H1 (cell line): ENCODE measurements around the gene CGN. TPM values are rescaled to one million over a fixed set of nuclear protein-coding genes. Genes with fewer than 3 reads are reported as not detected.

Experiments used
- CTCF ChIA-PET: fragments of 300-600 bp; sonication (Branson Sonifier 250); formaldehyde crosslinking; loops from one replicate; lab custom pipeline; 2021; ENCODE audit not compliant: partially characterized antibody; lab: Charles Lee
- POLR2A ChIA-PET: fragments of 300-600 bp; sonication (Branson Sonifier 250); formaldehyde crosslinking; loops from one replicate; lab custom pipeline; 2021; ENCODE audit warnings: inconsistent platforms; ENCODE audit not compliant: partially characterized antibody; lab: Charles Lee
- DNase-seq, 2 experiments: peaks; one replicate each; pipeline versions ENCODE4 v3.0.0 to v3.0.0-alpha.2; 2010 to 2022; ENCODE audit warnings: low spot score in 2 of 2, low read depth in 1 of 2, mixed read lengths in 1 of 2
- FAIRE-seq: peaks from 2 replicates; lab custom pipeline; 2011; peaks lifted over from hg19 to GRCh38; lab: Jason Lieb, UNC
- H2AFZ ChIP-seq: 2 replicates; pipeline ENCODE4 v1.8.1; 2012; ENCODE audit warnings: low read length, inconsistent platforms
- H2AK5ac ChIP-seq: 2 replicates; pipeline ENCODE4 v1.6.1; 2013; ENCODE audit warnings: low read depth, low read length
- H2BK120ac ChIP-seq: replicated peaks from 2 replicates; pipeline ENCODE3; 2013; ENCODE audit warnings: low read depth, low read length, inconsistent platforms
- H2BK12ac ChIP-seq: 2 replicates; pipeline ENCODE4 v1.6.1; 2013; ENCODE audit warnings: low read depth, low read length
- H2BK15ac ChIP-seq: 2 replicates; pipeline ENCODE4 v1.6.1; 2013; ENCODE audit warnings: low read length
- H2BK20ac ChIP-seq: 2 replicates; pipeline ENCODE4 v1.6.1; 2013; ENCODE audit warnings: low read length
- H2BK5ac ChIP-seq: 2 replicates; pipeline ENCODE4 v1.6.1; 2013; ENCODE audit warnings: low read depth, low read length
- H3K14ac ChIP-seq: 2 replicates; pipeline ENCODE4 v1.6.1; 2013; ENCODE audit warnings: inconsistent platforms; ENCODE audit not compliant: insufficient read length
- H3K18ac ChIP-seq: 2 replicates; pipeline ENCODE4 v1.6.1; 2013; ENCODE audit warnings: low read length; ENCODE audit errors: extremely low read depth
- H3K23ac ChIP-seq: 2 replicates; pipeline ENCODE4 v1.6.1; 2013; ENCODE audit warnings: inconsistent platforms; ENCODE audit not compliant: insufficient read length
- H3K23me2 ChIP-seq: 2 replicates; pipeline ENCODE4 v1.6.1; 2013; ENCODE audit warnings: low read depth, low read length
- H3K27ac ChIP-seq: 2 replicates; pipeline ENCODE4 v1.6.1; 2011; ENCODE audit warnings: low read depth, low read length, inconsistent platforms
- H3K27me3 ChIP-seq, 4 experiments: replicated peaks in 1 of 4; 1 replicate in 1 of 4; 2 replicates in 3 of 4; pipeline versions ENCODE4 v1.6.1 to v1.8.1; 2011 to 2013; ENCODE audit warnings: low read length in 3 of 4, mild to moderate bottlenecking in 3 of 4, inconsistent platforms in 2 of 4, mixed read lengths in 2 of 4, moderate library complexity in 1 of 4; ENCODE audit not compliant: control insufficient read depth in 3 of 4, insufficient read depth in 3 of 4; ENCODE audit errors: extremely low read depth in 1 of 4
- H3K36me3 ChIP-seq, 4 experiments: 2 replicates each; pipeline versions ENCODE4 v1.6.1 to v1.8.1; 2011 to 2013; ENCODE audit warnings: mild to moderate bottlenecking in 4 of 4, low read length in 3 of 4, moderate library complexity in 2 of 4, control low read depth in 1 of 4, inconsistent platforms in 1 of 4; ENCODE audit not compliant: insufficient read depth in 4 of 4, control insufficient read depth in 2 of 4
- H3K4ac ChIP-seq: replicated peaks from 2 replicates; pipeline ENCODE3; 2013; ENCODE audit warnings: low read length, low read depth, mixed read lengths, inconsistent platforms; ENCODE audit not compliant: insufficient read length
- H3K4me1 ChIP-seq, 4 experiments: replicated peaks in 1 of 4; 1 replicate in 1 of 4; 2 replicates in 3 of 4; pipeline versions ENCODE4 v1.6.1 to v1.8.1; 2011 to 2013; ENCODE audit warnings: low read length in 3 of 4, inconsistent platforms in 2 of 4, mixed read lengths in 1 of 4; ENCODE audit not compliant: insufficient read depth in 4 of 4, control insufficient read depth in 3 of 4
- H3K4me2 ChIP-seq, 2 experiments: 2 replicates each; pipeline versions ENCODE4 v1.6.1 to v1.8.1; 2011 to 2013; ENCODE audit warnings: low read depth in 2 of 2, low read length in 2 of 2, control low read depth in 1 of 2, inconsistent platforms in 1 of 2, mild to moderate bottlenecking in 1 of 2; ENCODE audit not compliant: insufficient read depth in 1 of 2
- H3K4me3 ChIP-seq, 4 experiments: fragments of 200-600, 300-600 bp in 1 of 4; sonication (generic), shearing (Covaris generic), sonication (Bioruptor Twin) in 1 of 4; 2 replicates each; pipeline versions ENCODE4 v1.5.1 to v1.8.1; 2011 to 2016; ENCODE audit warnings: low read length in 4 of 4, low read depth in 3 of 4, control low read depth in 2 of 4, inconsistent platforms in 2 of 4, mild to moderate bottlenecking in 2 of 4, mixed read lengths in 1 of 4, moderate library complexity in 1 of 4; ENCODE audit not compliant: insufficient read depth in 2 of 4; ENCODE audit errors: extremely low read depth in 1 of 4
- H3K56ac ChIP-seq: replicated peaks from 2 replicates; pipeline ENCODE3; 2013; ENCODE audit warnings: low read depth, mild to moderate bottlenecking, mixed read lengths, low read length, inconsistent platforms; ENCODE audit not compliant: insufficient read length
- H3K79me1 ChIP-seq: 2 replicates; pipeline ENCODE4 v1.6.1; 2013; ENCODE audit warnings: low read depth, low read length, control low read depth
- H3K79me2 ChIP-seq, 2 experiments: 2 replicates each; pipeline versions ENCODE4 v1.6.1 to v1.8.1; 2012 to 2013; ENCODE audit warnings: low read length in 2 of 2, mild to moderate bottlenecking in 2 of 2, inconsistent platforms in 1 of 2; ENCODE audit not compliant: insufficient read depth in 2 of 2, control insufficient read depth in 1 of 2
- H3K9ac ChIP-seq, 4 experiments: replicated peaks in 1 of 4; 1 replicate in 1 of 4; 2 replicates in 3 of 4; pipeline versions ENCODE4 v1.6.1 to v1.8.1; 2011 to 2013; ENCODE audit warnings: low read depth in 3 of 4, low read length in 3 of 4, control low read depth in 2 of 4, mild to moderate bottlenecking in 2 of 4, moderate library complexity in 2 of 4, inconsistent platforms in 1 of 4; ENCODE audit errors: extremely low read depth in 1 of 4
- H3K9me3 ChIP-seq, 2 experiments: 2 replicates each; pipeline versions ENCODE4 v1.6.1 to v1.8.1; 2012 to 2013; ENCODE audit warnings: mild to moderate bottlenecking in 2 of 2, moderate library complexity in 2 of 2, control low read depth in 1 of 2, inconsistent platforms in 1 of 2, low read depth in 1 of 2, low read length in 1 of 2, mixed read lengths in 1 of 2; ENCODE audit not compliant: insufficient read depth in 2 of 2
- H4K20me1 ChIP-seq, 2 experiments: replicated peaks in 1 of 2; 2 replicates each; pipeline versions ENCODE3 to v1.8.1; 2011 to 2013; ENCODE audit warnings: inconsistent platforms in 2 of 2, low read length in 2 of 2, mild to moderate bottlenecking in 1 of 2; ENCODE audit not compliant: insufficient read depth in 2 of 2, control insufficient read depth in 1 of 2
- H4K5ac ChIP-seq: 2 replicates; pipeline ENCODE4 v1.6.1; 2013; ENCODE audit warnings: low read length, low read depth, mixed read lengths, inconsistent platforms; ENCODE audit not compliant: insufficient read length
- H4K8ac ChIP-seq: 2 replicates; pipeline ENCODE4 v1.8.0; 2013; ENCODE audit warnings: mild to moderate bottlenecking, moderate library complexity, low read length, inconsistent platforms; ENCODE audit not compliant: insufficient read depth; ENCODE audit errors: extremely low read depth
- H4K91ac ChIP-seq: replicated peaks from 2 replicates; pipeline ENCODE3; 2013; ENCODE audit warnings: low read length, mixed read lengths, inconsistent platforms; ENCODE audit not compliant: insufficient read length
- CBX5 ChIP-seq: fragments of 300-800, 300-1000 bp; sonication (generic); IDR thresholded peaks from 2 replicates; pipeline ENCODE4 v1.7.1; 2016; ENCODE audit warnings: antibody characterized with exemption, low read length, low read depth
- CEBPB ChIP-seq: IDR thresholded peaks from 2 replicates; pipeline ENCODE4 v1.6.1; 2012; ENCODE audit warnings: low read depth, low read length
- CTBP2 ChIP-seq: IDR thresholded peaks from 2 replicates; pipeline ENCODE4 v1.7.0; 2011; ENCODE audit warnings: borderline replicate concordance, mild to moderate bottlenecking, moderate library complexity, mixed read lengths, low read length; ENCODE audit not compliant: insufficient read depth, insufficient read length
- HDAC2 ChIP-seq, 2 experiments: fragments of 300-600 bp in 1 of 2; sonication (generic) in 1 of 2; IDR thresholded peaks; 2 replicates each; pipeline ENCODE4 v1.6.1; 2011 to 2012; ENCODE audit warnings: low read depth in 2 of 2, low read length in 2 of 2, mild to moderate bottlenecking in 2 of 2, moderate library complexity in 2 of 2, borderline replicate concordance in 1 of 2, inconsistent platforms in 1 of 2
- HDAC6 ChIP-seq: IDR thresholded peaks from one replicate; pipeline ENCODE4 v1.7.1; 2012; ENCODE audit warnings: low read depth, mild to moderate bottlenecking, inconsistent platforms, low read length, moderate library complexity
- POLR2A ChIP-seq, 2 experiments: IDR thresholded peaks; 1 replicate in 1 of 2; 2 replicates in 1 of 2; pipeline ENCODE4 v1.6.1; 2011; ENCODE audit warnings: low read depth in 2 of 2, low read length in 2 of 2, mild to moderate bottlenecking in 2 of 2; ENCODE audit errors: control extremely low read depth in 1 of 2
- POLR2AphosphoS5 ChIP-seq: IDR thresholded peaks from 2 replicates; pipeline ENCODE4 v1.6.1; 2011; ENCODE audit warnings: low read depth, low read length
- SIN3A ChIP-seq, 2 experiments: IDR thresholded peaks in 1 of 2; conservative IDR thresholded peaks in 1 of 2; 2 replicates each; pipeline ENCODE4 v1.6.1; 2011 to 2012; ENCODE audit warnings: low read length in 2 of 2, improper control_type of control experiment in 1 of 2, low read depth in 1 of 2, mild to moderate bottlenecking in 1 of 2
- SP1 ChIP-seq: IDR thresholded peaks from 2 replicates; pipeline ENCODE4 v1.6.1; 2011; ENCODE audit warnings: low read depth, low read length
- SUZ12 ChIP-seq: fragments of 200-600 bp; sonication (generic); IDR thresholded peaks from 2 replicates; pipeline ENCODE4 v1.6.1; 2012; ENCODE audit warnings: mild to moderate bottlenecking, inconsistent platforms, low read length, moderate library complexity, mixed read lengths
- WGBS, 2 experiments: shearing (Covaris generic) in 1 of 2; methylation state at CpG; one replicate each; pipeline versions ENCODE4 v1.1.6 to v1.1.7; 2013 to 2015; ENCODE audit warnings: low lambda C conversion rate in 2 of 2, mixed read lengths in 2 of 2, inconsistent platforms in 1 of 2, low coverage in 1 of 2, missing lambda C conversion rate in 1 of 2; ENCODE audit not compliant: insufficient replicate concordance in 2 of 2, insufficient coverage in 1 of 2, insufficient read length in 1 of 2; ENCODE audit errors: extremely low coverage in 1 of 2, missing lambda C conversion rate in 1 of 2; 5-methylcytosine and 5-hydroxymethylcytosine counted together
- polyA plus RNA-seq, 7 experiments: library from polyadenylated mRNA; depleted of rRNA in 3 of 7; stranded (reverse) in 5 of 7; unstranded in 2 of 7; fragments of >200 nt in 5 of 7; fragments of 200-250 nt in 2 of 7; gene quantifications; 1 replicate in 5 of 7; 2 replicates in 1 of 7; 4 replicates in 1 of 7; pipeline versions ENCODE4 v1.2.1 to v1.2.3, GENCODE V29; 2011 to 2013; ENCODE audit warnings: missing spikeins in 2 of 7, mixed read lengths in 2 of 7
- total RNA-seq: library from RNA; stranded (reverse); fragmentation: NEBNext Ultra II Directional; extraction: Animal tissue kit (Norgen Biotek cat#: 25700); gene quantifications from 2 replicates; pipeline ENCODE4 v1.2.1, GENCODE V29; 2021

CGN gene
- total and polyA plus RNA-seq, 2 of the 8 experiments (the other 6 are each of a cell fraction or from before 2014, with no cell fraction given) = 15.9 to 52.7 TPM

DNA sequence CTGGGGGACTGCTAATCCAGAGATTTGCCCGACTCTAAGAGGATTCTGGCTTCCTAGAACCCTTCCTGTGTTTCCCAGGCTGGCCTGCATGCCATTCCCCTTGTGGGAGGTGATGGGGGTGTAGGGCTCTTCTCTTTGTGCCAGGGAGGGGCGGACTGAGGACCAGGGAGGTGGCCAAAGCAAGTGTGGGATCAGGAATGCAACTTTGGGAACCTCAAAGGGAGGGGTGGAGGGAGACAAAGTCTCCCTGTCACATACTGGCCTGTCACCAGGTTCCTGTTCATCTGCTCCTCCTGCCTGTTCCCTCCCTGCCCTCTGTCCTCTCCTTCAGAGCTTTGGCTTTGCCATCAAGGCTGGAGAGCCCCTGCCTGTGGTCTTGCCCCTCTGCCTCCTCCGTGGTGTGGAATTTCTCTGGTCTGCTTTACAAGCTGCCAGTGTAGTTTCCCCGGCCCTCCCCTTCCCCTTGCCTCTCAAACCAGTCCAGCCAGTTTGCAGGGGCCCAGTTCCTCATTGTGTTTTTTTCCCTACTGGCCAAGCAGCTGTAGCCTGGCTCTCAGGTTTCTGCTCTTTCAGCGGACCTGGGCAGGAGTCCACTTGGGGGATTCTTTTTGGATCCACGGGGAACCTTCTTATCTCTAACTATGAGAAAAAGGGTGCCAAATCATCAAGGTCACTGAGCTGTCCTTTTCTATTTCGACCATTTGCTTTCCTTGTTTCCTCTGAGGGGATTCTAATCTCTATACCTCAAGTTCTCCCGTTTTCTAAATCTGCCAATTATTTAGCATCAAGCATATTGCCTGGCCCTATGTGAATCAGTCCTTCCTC is 1.8 kb downstream of the CGN start:
- no peak overlapping the region for H3K23ac ChIP-seq
- peak overlapping the region; percentile 97 for H2AK5ac ChIP-seq
- peak overlapping the region; percentile 74; the same call in 1 of the 2 replicates for H4K8ac ChIP-seq
- H3K27ac ChIP-seq = peak overlapping the region; percentile 74
- H2BK12ac ChIP-seq = peak overlapping the region; percentile 100
- peak overlapping the region; percentile 90 for H2BK20ac ChIP-seq
- H3K79me2 ChIP-seq = peaks cover 0 to 44% of the 10 kb centered on the region in 2 experiments; a peak in 2 of 4 replicates
- H4K20me1 ChIP-seq = peaks cover 0 to 2% of the 10 kb centered on the region in 2 experiments
- H2BK5ac ChIP-seq = peak overlapping the region; percentile 97
- no peak overlapping the region for H2AFZ ChIP-seq
- peak overlapping the region; percentile 86 for H3K4ac ChIP-seq
- ChIA-PET POLR2A (interaction anchor here (0.7 to 17.1 kb wide), 11 partner anchors 10 to 314 kb away, joined by 3 to 283 read pairs (median 4); partner anchors contain the start of genes POGZ and TUFT1), CTCF (interaction anchor here (0.6 to 1.0 kb wide), 3 partner anchors 8 to 66 kb away, joined by 3 to 6 read pairs (median 3); no protein-coding TSS in a partner anchor)
- H3K4me3 ChIP-seq = peak overlapping the region; percentile 80 to 85 (median 84); a peak in 7 of 8 replicates
- H3K18ac ChIP-seq = peak overlapping the region; percentile 97
- peak overlapping the region; percentile 83 to 98 for H3K4me2 ChIP-seq
- DNase-seq (peak in 1 of 2 experiments; percentile 78), FAIRE-seq (peak; percentile 58)
- peak overlapping the region in 3 of 4 experiments; percentile 49 to 65 (median 59); a peak in 6 of 7 replicates for H3K9ac ChIP-seq
- H3K23me2 ChIP-seq = peaks cover 24% of the 10 kb centered on the region
- no peaks in the 10 kb centered on the region for H3K36me3 ChIP-seq
- H3K56ac ChIP-seq = peak overlapping the region; percentile 24
- H4K91ac ChIP-seq = peak overlapping the region; percentile 69
- H3K27me3 ChIP-seq = 0 out of 7 replicates have a peak, but pooled peaks cover 0 to 3% (median 0%) of the 10 kb centered on the region in 4 experiments
- H3K9me3 ChIP-seq = no peaks in the 10 kb centered on the region
- H2BK15ac ChIP-seq = peak overlapping the region; percentile 97; the same call in 1 of the 2 replicates
- peak overlapping the region; percentile 74 for H4K5ac ChIP-seq
- WGBS, 2 experiments = 14% methylated on average over 7 of the region's 8 CpGs; no CpG with 5 or more reads in 1 of the 2 experiments
- no peak overlapping the region for H3K14ac ChIP-seq
- H2BK120ac ChIP-seq = peak overlapping the region; percentile 13
- H3K79me1 ChIP-seq = peaks cover 14% of the 10 kb centered on the region
- peaks cover 19 to 36% (median 21%) of the 10 kb centered on the region in 4 experiments for H3K4me1 ChIP-seq
- TF ChIP-seq SP1 (peak; percentile 88), POLR2A (IDR thresholded peaks at IDR 0.05; ENCODE audit: control extremely low read depth in 1 of 2, low read depth in 2 of 2, low read length in 2 of 2) (peak; percentile 54 to 69; a peak in 2 of 3 replicates), HDAC2 (IDR thresholded peaks at IDR 0.05; ENCODE audit: borderline replicate concordance in 1 of 2, low read depth in 2 of 2, low read length in 2 of 2) (0 out of 4 replicates have a peak, but pooled peaks of 1 of the 2 experiments have one; percentile 24), SUZ12 (no peak), HDAC6 (no peak), POLR2AphosphoS5 (peak; percentile 68; the same call in 1 of the 2 replicates), CBX5 (no peak), SIN3A (conservative IDR thresholded peaks at IDR 0.05 in 1 of 2, IDR thresholded peaks at IDR 0.05 in 1 of 2; ENCODE audit: low read depth in 1 of 2, low read length in 2 of 2) (peak; percentile 43 to 50; a peak in 1 of 4 replicates), CTBP2 (peak; percentile 23), CEBPB (no peak)
